H9 (cell line): Measurements from ENCODE around the gene ACMSD. TPM values are rescaled to one million over a fixed set of nuclear protein-coding genes. Genes with fewer than 3 reads are reported as not detected.

ENCODE experiments used
- DNase-seq: peaks from one replicate; pipeline ENCODE4 v3.0.0-alpha.2; 2017
- H2AFZ ChIP-seq: one replicate; pipeline ENCODE4 v1.6.1; 2013; ENCODE audit warnings: mild to moderate bottlenecking, low read length, control low read depth, moderate library complexity
- H2AK5ac ChIP-seq: 2 replicates; pipeline ENCODE4 v1.6.1; 2013; ENCODE audit warnings: low read length, control low read depth, mixed read lengths; ENCODE audit not compliant: insufficient read length
- H2BK120ac ChIP-seq: one replicate; pipeline ENCODE4 v1.6.1; 2013; ENCODE audit warnings: low read depth, mild to moderate bottlenecking, low read length, control low read depth, inconsistent platforms; ENCODE audit not compliant: poor library complexity, severe bottlenecking
- H2BK12ac ChIP-seq: 2 replicates; pipeline ENCODE4 v1.6.1; 2013; ENCODE audit warnings: low read length, control low read depth, mixed read lengths, low read depth; ENCODE audit not compliant: insufficient read length
- H2BK15ac ChIP-seq: 2 replicates; pipeline ENCODE4 v1.6.1; 2013; ENCODE audit warnings: low read depth, low read length, control low read depth
- H2BK20ac ChIP-seq: one replicate; pipeline ENCODE4 v1.6.1; 2013; ENCODE audit warnings: low read depth, mild to moderate bottlenecking, low read length, control low read depth, inconsistent platforms; ENCODE audit not compliant: poor library complexity, severe bottlenecking
- H2BK5ac ChIP-seq: 2 replicates; pipeline ENCODE4 v1.6.1; 2013; ENCODE audit warnings: low read length, control low read depth, mixed read lengths; ENCODE audit not compliant: insufficient read length
- H3K14ac ChIP-seq: 2 replicates; pipeline ENCODE4 v1.6.1; 2013; ENCODE audit warnings: low read length, control low read depth; ENCODE audit not compliant: insufficient read depth
- H3K18ac ChIP-seq: 2 replicates; pipeline ENCODE4 v1.6.1; 2013; ENCODE audit warnings: low read depth, mild to moderate bottlenecking, mixed read lengths, low read length, control low read depth; ENCODE audit not compliant: insufficient read length
- H3K23ac ChIP-seq: 2 replicates; pipeline ENCODE4 v1.6.1; 2013; ENCODE audit warnings: low read length, control low read depth, mixed read lengths, low read depth; ENCODE audit not compliant: insufficient read length
- H3K23me2 ChIP-seq: 2 replicates; pipeline ENCODE4 v1.6.1; 2013; ENCODE audit warnings: low read depth, mild to moderate bottlenecking, mixed read lengths, low read length, control low read depth; ENCODE audit not compliant: insufficient read length, poor library complexity, severe bottlenecking
- H3K27ac ChIP-seq: 2 replicates; pipeline ENCODE4 v1.5.1; 2013; ENCODE audit warnings: low read length, control low read depth, mixed read lengths, low read depth; ENCODE audit not compliant: insufficient read length
- H3K27me3 ChIP-seq: 2 replicates; pipeline ENCODE4 v1.6.1; 2013; ENCODE audit warnings: low read length, control low read depth, inconsistent platforms; ENCODE audit not compliant: insufficient read depth
- H3K4ac ChIP-seq: 2 replicates; pipeline ENCODE4 v1.6.1; 2013; ENCODE audit warnings: low read depth, mild to moderate bottlenecking, control low read depth, inconsistent platforms, low read length, moderate library complexity
- H3K4me1 ChIP-seq: 2 replicates; pipeline ENCODE4 v1.6.1; 2013; ENCODE audit warnings: low read length, control low read depth, inconsistent platforms; ENCODE audit not compliant: insufficient read depth
- H3K4me2 ChIP-seq: 2 replicates; pipeline ENCODE4 v1.6.1; 2013; ENCODE audit warnings: low read length, control low read depth, mixed read lengths; ENCODE audit not compliant: insufficient read length, insufficient read depth
- H3K56ac ChIP-seq: 2 replicates; pipeline ENCODE4 v1.6.1; 2013; ENCODE audit warnings: low read depth, mild to moderate bottlenecking, mixed read lengths, low read length, control low read depth; ENCODE audit not compliant: insufficient read length
- H3K79me1 ChIP-seq: 2 replicates; pipeline ENCODE4 v1.6.1; 2013; ENCODE audit warnings: low read depth, mild to moderate bottlenecking, moderate library complexity, low read length, control low read depth, inconsistent platforms; ENCODE audit not compliant: insufficient read depth, poor library complexity, severe bottlenecking
- H3K79me2 ChIP-seq: 2 replicates; pipeline ENCODE4 v1.6.1; 2013; ENCODE audit warnings: low read length, control low read depth, inconsistent platforms; ENCODE audit not compliant: insufficient read depth
- H3K9ac ChIP-seq: 2 replicates; pipeline ENCODE4 v1.6.1; 2013; ENCODE audit warnings: low read length, control low read depth, mixed read lengths; ENCODE audit not compliant: insufficient read length; ENCODE audit errors: extremely low read depth
- H3K9me3 ChIP-seq: one replicate; pipeline ENCODE4 v1.6.1; 2013; ENCODE audit warnings: low read depth, low read length, inconsistent platforms; ENCODE audit not compliant: control insufficient read depth
- H3T11ph ChIP-seq: one replicate; pipeline ENCODE4 v1.6.1; 2013; ENCODE audit warnings: mild to moderate bottlenecking, low read length, control low read depth, inconsistent platforms
- H4K20me1 ChIP-seq: one replicate; pipeline ENCODE4 v1.6.1; 2013; ENCODE audit not compliant: control insufficient read depth, insufficient read length, insufficient read depth
- H4K5ac ChIP-seq: 2 replicates; pipeline ENCODE4 v1.6.1; 2013; ENCODE audit warnings: low read depth, mild to moderate bottlenecking, mixed read lengths, low read length, control low read depth; ENCODE audit not compliant: insufficient read length
- H4K8ac ChIP-seq: replicated peaks from 2 replicates; pipeline ENCODE4 v1.6.1; 2013; ENCODE audit warnings: low read length, control low read depth, mixed read lengths, low read depth; ENCODE audit not compliant: insufficient read length
- H4K91ac ChIP-seq: 2 replicates; pipeline ENCODE4 v1.6.1; 2013; ENCODE audit warnings: low read depth, mild to moderate bottlenecking, moderate library complexity, mixed read lengths, low read length, control low read depth; ENCODE audit not compliant: insufficient read length
- H3K27ac Mint-ChIP-seq, 3 experiments: 2 replicates in 2 of 3; 3 replicates in 1 of 3; pipeline ENCODE4 v1.8.0; 2020 to 2021; ENCODE audit warnings: mixed read lengths in 3 of 3, mild to moderate bottlenecking in 1 of 3, moderate library complexity in 1 of 3
- H3K27me3 Mint-ChIP-seq: 2 replicates; pipeline ENCODE4 v1.8.0; 2021; ENCODE audit warnings: low read depth, mild to moderate bottlenecking, moderate library complexity, mixed read lengths
- H3K36me3 Mint-ChIP-seq, 3 experiments: 2 replicates in 2 of 3; 3 replicates in 1 of 3; pipeline ENCODE4 v1.8.0; 2020 to 2021; ENCODE audit warnings: low read depth in 3 of 3, mixed read lengths in 3 of 3; ENCODE audit not compliant: insufficient read depth in 1 of 3
- H3K4me1 Mint-ChIP-seq, 2 experiments: 2 replicates each; pipeline ENCODE4 v1.8.0; 2020; ENCODE audit warnings: mixed read lengths in 2 of 2
- H3K4me3 Mint-ChIP-seq, 2 experiments: 2 replicates in 1 of 2; 3 replicates in 1 of 2; pipeline ENCODE4 v1.8.0; 2020 to 2021; ENCODE audit warnings: mild to moderate bottlenecking in 2 of 2, mixed read lengths in 2 of 2, moderate library complexity in 1 of 2
- H3K9me3 Mint-ChIP-seq, 2 experiments: 2 replicates in 1 of 2; 3 replicates in 1 of 2; pipeline ENCODE4 v1.8.0; 2020; ENCODE audit warnings: mild to moderate bottlenecking in 2 of 2, mixed read lengths in 2 of 2, moderate library complexity in 1 of 2
- CTCF ChIP-seq: fragments of 200-600 bp; sonication (generic); conservative IDR thresholded peaks from 3 replicates; pipeline ENCODE4 v1.8.0; 2021; ENCODE audit warnings: antibody characterized with exemption, mild to moderate bottlenecking
- WGBS: extraction: QIAGEN DNeasy Blood & Tissue Kit; methylation state at CpG from one replicate; pipeline ENCODE4 v1.1.7; 2013; ENCODE audit warnings: missing lambda C conversion rate, low lambda C conversion rate, mixed read lengths; ENCODE audit not compliant: insufficient read length; ENCODE audit errors: extremely low coverage; 5-methylcytosine and 5-hydroxymethylcytosine counted together
- total RNA-seq: library from RNA; stranded (reverse); gene quantifications from 2 replicates; pipeline ENCODE4 v1.2.1, GENCODE V29; 2021

The ACMSD gene
- total RNA-seq, 1 experiment from 2014 or later = not detected

DNA sequence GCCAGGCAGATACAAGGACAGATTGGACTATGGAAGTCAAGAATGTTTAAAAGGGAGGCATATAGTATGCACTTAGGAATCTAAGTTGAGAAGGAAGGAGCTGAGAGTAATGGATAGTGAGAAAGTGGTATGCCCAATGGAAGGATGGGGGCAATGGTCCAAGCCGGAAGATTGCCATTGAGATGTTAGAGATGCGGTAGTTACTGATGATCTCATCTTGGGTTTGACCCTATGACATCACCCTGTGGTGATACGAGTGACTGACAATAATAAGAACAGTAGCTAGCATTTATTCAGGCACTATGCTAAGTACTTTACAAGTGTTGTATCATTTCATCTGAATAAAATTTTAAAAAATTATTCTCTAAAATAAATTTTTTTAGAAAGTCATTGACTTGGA lies 38.5 kb upstream of the ACMSD start:
- H2AFZ ChIP-seq = no peak overlapping the region
- no peak overlapping the region for H2AK5ac ChIP-seq
- H2BK20ac ChIP-seq = no peak overlapping the region
- no peak overlapping the region for H3K27ac ChIP-seq
- no peaks in the 10 kb centered on the region for H4K20me1 ChIP-seq
- Mint-ChIP-seq H3K4me1 (no peaks in the 10 kb centered on the region), H3K4me3 (no peak overlapping the region), H3K27ac (no peak overlapping the region; a peak in 1 of 7 replicates), H3K36me3 (peaks cover 6 to 13% (median 7%) of the 10 kb centered on the region in 3 experiments), H3K27me3 (no peaks in the 10 kb centered on the region; the same call in 1 of the 2 replicates), H3K9me3 (peaks cover 17 to 19% of the 10 kb centered on the region in 2 experiments)
- H3K4me1 ChIP-seq = no peaks in the 10 kb centered on the region
- H3K23ac ChIP-seq = no peak overlapping the region
- no peak overlapping the region for H3K14ac ChIP-seq
- no peak overlapping the region for H3K4ac ChIP-seq
- no peak overlapping the region for H2BK120ac ChIP-seq
- no peak overlapping the region for H2BK15ac ChIP-seq
- H3K79me2 ChIP-seq = no peaks in the 10 kb centered on the region
- no peak overlapping the region for H3T11ph ChIP-seq
- WGBS = no CpG with 5 or more reads among the region's 3 CpGs
- H3K9me3 ChIP-seq = peaks cover 5% of the 10 kb centered on the region
- no peak overlapping the region for H4K8ac ChIP-seq
- no peak overlapping the region for H2BK12ac ChIP-seq
- no peak overlapping the region for H2BK5ac ChIP-seq
- H4K91ac ChIP-seq = no peak overlapping the region
- no peaks in the 10 kb centered on the region for H3K27me3 ChIP-seq
- no peaks in the 10 kb centered on the region for H3K79me1 ChIP-seq
- DNase-seq = no peak
- H3K9ac ChIP-seq = no peak overlapping the region
- H4K5ac ChIP-seq = no peak overlapping the region
- no peak overlapping the region for H3K56ac ChIP-seq
- H3K4me2 ChIP-seq = no peak overlapping the region
- no peaks in the 10 kb centered on the region for H3K23me2 ChIP-seq
- TF ChIP-seq CTCF = no peak
- no peak overlapping the region for H3K18ac ChIP-seq
